Progenitor cell of endocrine pancreas (in vitro differentiated cells): ENCODE measurements around the gene CALHM6. TPM values are rescaled to one million over a fixed set of nuclear protein-coding genes. Genes with fewer than 3 reads are reported as not detected.
"Not testable (repeated sequence)": the region's sequence is repeated elsewhere in the genome, so short reads cannot be mapped to it uniquely, and the experiment has no call there.

Source experiments
- DNase-seq: peaks from one replicate; pipeline ENCODE4 v3.0.0; 2021; ENCODE audit warnings: low spot score; ENCODE audit not compliant: unreplicated experiment
- H3K27ac Mint-ChIP-seq: 2 replicates; pipeline ENCODE4 v1.8.0; 2021; ENCODE audit warnings: mild to moderate bottlenecking, moderate library complexity, mixed read lengths
- H3K27me3 Mint-ChIP-seq: 2 replicates; pipeline ENCODE4 v1.8.0; 2021; ENCODE audit warnings: mixed read lengths
- H3K36me3 Mint-ChIP-seq: 2 replicates; pipeline ENCODE4 v1.8.0; 2022; ENCODE audit warnings: mixed read lengths; ENCODE audit not compliant: insufficient read depth
- H3K4me1 Mint-ChIP-seq: 2 replicates; pipeline ENCODE4 v1.8.0; 2021; ENCODE audit warnings: low read depth, mixed read lengths
- H3K4me3 Mint-ChIP-seq: 2 replicates; pipeline ENCODE4 v1.8.0; 2021; ENCODE audit warnings: low read depth, mild to moderate bottlenecking, moderate library complexity, mixed read lengths
- H3K9me3 Mint-ChIP-seq: 2 replicates; pipeline ENCODE4 v1.8.0; 2021; ENCODE audit warnings: low read depth, mixed read lengths
- CTCF ChIP-seq: fragments of 200-600 bp; sonication (generic); IDR thresholded peaks from one replicate; pipeline ENCODE4 v1.5.0; 2021; ENCODE audit warnings: antibody characterized with exemption, mild to moderate bottlenecking; ENCODE audit not compliant: unreplicated experiment
- total RNA-seq: library from RNA; stranded (reverse); gene quantifications from 2 replicates; pipeline ENCODE4 v1.2.1, GENCODE V29; 2021

Gene CALHM6
- total RNA-seq, 1 donor from 2014 or later = 1.2 TPM

- Mint-ChIP-seq H3K27ac (no peak overlapping the region), H3K4me1 (peaks cover 20% of the 10 kb centered on the region), H3K9me3 (peaks cover 3% of the 10 kb centered on the region), H3K4me3 (no peak overlapping the region), H3K36me3 (no peaks in the 10 kb centered on the region), H3K27me3 (peaks cover 3% of the 10 kb centered on the region)
- no peak for TF ChIP-seq CTCF
- DNase-seq = no peak
Measured at GRCh38 chr6:116482780-116483179, 21.6 kb downstream of the CALHM6 start.

GRCh38 chr6:116483616-116484015 is 22.4 kb downstream of the CALHM6 start:
- Mint-ChIP-seq H3K4me1 (peaks cover 20% of the 10 kb centered on the region), H3K9me3 (peaks cover 1% of the 10 kb centered on the region), H3K27me3 (peaks cover 3% of the 10 kb centered on the region), H3K4me3 (no peak overlapping the region), H3K27ac (peak overlapping the region; percentile 69), H3K36me3 (no peaks in the 10 kb centered on the region)
- DNase-seq = no peak
- TF ChIP-seq CTCF = no peak

GRCh38 chr6:116485559-116486184 is 24.5 kb downstream of the CALHM6 start:
- TF ChIP-seq CTCF = no peak
- no peaks in the 10 kb centered on the region for H3K36me3 Mint-ChIP-seq
- H3K9me3 Mint-ChIP-seq = peaks cover 4% of the 10 kb centered on the region
- DNase-seq = no peak
- no peak overlapping the region for H3K4me3 Mint-ChIP-seq
- peaks cover 3% of the 10 kb centered on the region for H3K27me3 Mint-ChIP-seq
- no peak overlapping the region for H3K27ac Mint-ChIP-seq
- H3K4me1 Mint-ChIP-seq = peaks cover 20% of the 10 kb centered on the region

- no peak for TF ChIP-seq CTCF
- Mint-ChIP-seq H3K36me3 (no peaks in the 10 kb centered on the region), H3K4me1 (no peaks in the 10 kb centered on the region), H3K27me3 (no peaks in the 10 kb centered on the region), H3K4me3 (no peak overlapping the region), H3K27ac (no peak overlapping the region), H3K9me3 (peaks cover 6% of the 10 kb centered on the region)
- no peak for DNase-seq
Measured at GRCh38 chr6:116491610-116492330, 30.6 kb downstream of the CALHM6 start.

GRCh38 chr6:116492331-116493067 is 31.3 kb downstream of the CALHM6 start:
- no peak for DNase-seq
- TF ChIP-seq CTCF = no peak
- peaks cover 6% of the 10 kb centered on the region for H3K9me3 Mint-ChIP-seq
- H3K36me3 Mint-ChIP-seq = no peaks in the 10 kb centered on the region
- no peak overlapping the region for H3K27ac Mint-ChIP-seq
- H3K27me3 Mint-ChIP-seq = no peaks in the 10 kb centered on the region
- peaks cover 1% of the 10 kb centered on the region for H3K4me1 Mint-ChIP-seq
- H3K4me3 Mint-ChIP-seq = no peak overlapping the region

- not testable (repeated sequence) for H3K4me3 Mint-ChIP-seq, H3K4me1 Mint-ChIP-seq
Measured at GRCh38 chr6:116495161-116495560, 34.0 kb downstream of the CALHM6 start.

More at GRCh38 chr6:116495161-116495560, 34.0 kb downstream of the CALHM6 start:
- not testable (repeated sequence) for H3K9me3 Mint-ChIP-seq, H3K36me3 Mint-ChIP-seq, DNase-seq, H3K27me3 Mint-ChIP-seq, H3K27ac Mint-ChIP-seq
